ENCODE measurements around the gene CYP27B1.

DNA sequence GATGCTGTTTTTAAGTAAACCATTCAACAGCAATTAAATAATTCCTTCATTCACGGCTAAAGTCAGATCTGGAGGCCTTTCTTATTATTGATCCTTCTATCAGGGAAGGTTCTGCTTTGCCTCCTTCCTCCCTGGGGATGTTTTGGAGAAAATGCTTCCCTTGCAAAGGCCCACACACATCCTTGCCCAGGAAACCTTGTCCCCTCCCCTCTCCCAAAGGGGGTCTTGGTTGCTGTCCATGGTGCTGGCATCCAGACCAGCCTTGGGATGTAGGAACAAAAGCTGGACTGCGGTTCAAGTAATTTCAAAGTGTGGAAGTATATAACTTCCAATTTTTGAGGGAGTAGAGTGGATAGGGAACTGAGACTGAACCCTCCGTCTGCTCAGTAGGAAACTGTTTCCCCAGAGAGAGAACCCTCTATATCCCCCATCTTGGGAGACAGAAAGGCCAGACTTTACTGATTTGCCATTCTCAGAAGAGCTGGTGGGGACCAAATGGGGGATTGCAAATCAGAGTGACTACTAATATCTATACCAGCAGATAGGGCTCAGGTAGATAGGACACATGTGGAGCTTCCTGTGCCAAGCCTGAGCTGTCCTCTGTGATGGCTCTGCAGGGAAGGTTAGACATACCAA, 6.4 kb downstream of the CYP27B1 start:
- TF ChIP-seq, protein P1, sequence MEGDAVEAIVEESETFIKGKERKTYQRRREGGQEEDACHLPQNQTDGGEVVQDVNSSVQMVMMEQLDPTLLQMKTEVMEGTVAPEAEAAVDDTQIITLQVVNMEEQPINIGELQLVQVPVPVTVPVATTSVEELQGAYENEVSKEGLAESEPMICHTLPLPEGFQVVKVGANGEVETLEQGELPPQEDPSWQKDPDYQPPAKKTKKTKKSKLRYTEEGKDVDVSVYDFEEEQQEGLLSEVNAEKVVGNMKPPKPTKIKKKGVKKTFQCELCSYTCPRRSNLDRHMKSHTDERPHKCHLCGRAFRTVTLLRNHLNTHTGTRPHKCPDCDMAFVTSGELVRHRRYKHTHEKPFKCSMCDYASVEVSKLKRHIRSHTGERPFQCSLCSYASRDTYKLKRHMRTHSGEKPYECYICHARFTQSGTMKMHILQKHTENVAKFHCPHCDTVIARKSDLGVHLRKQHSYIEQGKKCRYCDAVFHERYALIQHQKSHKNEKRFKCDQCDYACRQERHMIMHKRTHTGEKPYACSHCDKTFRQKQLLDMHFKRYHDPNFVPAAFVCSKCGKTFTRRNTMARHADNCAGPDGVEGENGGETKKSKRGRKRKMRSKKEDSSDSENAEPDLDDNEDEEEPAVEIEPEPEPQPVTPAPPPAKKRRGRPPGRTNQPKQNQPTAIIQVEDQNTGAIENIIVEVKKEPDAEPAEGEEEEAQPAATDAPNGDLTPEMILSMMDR (IDR thresholded peaks at IDR 0.05) = no peak
- TF ChIP-seq POLR2A (IDR thresholded peaks at IDR 0.05) = no peak
